Suppressor macrophage treated with lipopolysaccharide for 1 hour (primary cell): ENCODE measurements around the gene KRT4.

Experiments
- DNase-seq, 3 donors: peaks; one replicate each; pipeline ENCODE4 v3.0.0-alpha.2; 2020 to 2022

Gene KRT4

GRCh38 chr12:52791271-52792184 lies 22.4 kb downstream of the KRT4 start:
- DNase-seq, result no peak

- no peak for DNase-seq
Observed at GRCh38 chr12:52790427-52791270, 23.3 kb downstream of the KRT4 start.

GRCh38 chr12:52789637-52790426 lies 24.1 kb downstream of the KRT4 start:
- peak in 1 of 3 donors; percentile 7 for DNase-seq

GRCh38 chr12:52788876-52789636 lies 24.9 kb downstream of the KRT4 start:
- DNase-seq, result no peak

GRCh38 chr12:52788192-52788875 lies 25.6 kb downstream of the KRT4 start:
- no peak for DNase-seq

GRCh38 chr12:52787324-52788191 lies 26.4 kb downstream of the KRT4 start:
- DNase-seq, result no peak

GRCh38 chr12:52784909-52785308 lies 29.0 kb downstream of the KRT4 start:
- no peak for DNase-seq

- DNase-seq, result no peak
Observed at GRCh38 chr12:52783563-52784316, 30.2 kb downstream of the KRT4 start.

GRCh38 chr12:52782502-52782901 lies 31.4 kb downstream of the KRT4 start:
- DNase-seq, result no peak

- DNase-seq, result no peak
Observed at GRCh38 chr12:52781399-52782082, 32.4 kb downstream of the KRT4 start.

- DNase-seq, result no peak
Observed at GRCh38 chr12:52779914-52780313, 34.0 kb downstream of the KRT4 start.

- no peak for DNase-seq
Observed at GRCh38 chr12:52778833-52779232, 35.1 kb downstream of the KRT4 start.

- no peak for DNase-seq
Observed at GRCh38 chr12:52777566-52777965, 36.4 kb downstream of the KRT4 start.

GRCh38 chr12:52776913-52777395 lies 37.0 kb downstream of the KRT4 start, which contains the start of gene KRT76:
KRT76 (minus strand) TSS chr12:52777345; CDS start chr12:52777291, 54 bp downstream.
- DNase-seq, result no peak

- no peak for DNase-seq
Observed at GRCh38 chr12:52776435-52776834, 37.5 kb downstream of the KRT4 start.

- DNase-seq, result no peak
Observed at GRCh38 chr12:52774629-52775250, 39.2 kb downstream of the KRT4 start.

- DNase-seq, result peak; percentile 29 to 34 (median 31)
Observed at GRCh38 chr12:52772772-52773171, 41.1 kb downstream of the KRT4 start.

GRCh38 chr12:52772188-52772587 lies 41.7 kb downstream of the KRT4 start:
- DNase-seq, result no peak
